Endothelial cell of umbilical vein (primary cell): ENCODE results near the gene RNU5B-1. TPM values are rescaled to one million over a fixed set of nuclear protein-coding genes. Genes with fewer than 3 reads are reported as not detected.

Experiments used
- BruUV-seq: library from RNA; stranded (reverse); fragments of 400-500 nt; replicated peaks from 2 replicates; lab custom pipeline; 2021; lab: Mats Ljungman, UMichigan
- CTCF ChIA-PET: fragments of 300-600, 350-600 bp; sonication (Branson Sonifier 250); formaldehyde crosslinking; loops from one replicate; lab custom pipeline; 2021; ENCODE audit warnings: antibody characterized with exemption, inconsistent platforms; lab: Charles Lee
- POLR2A ChIA-PET: fragments of 300-600, 350-600 bp; sonication (Branson Sonifier 250); formaldehyde crosslinking; loops from one replicate; lab custom pipeline; 2021; ENCODE audit warnings: antibody characterized with exemption, inconsistent platforms; lab: Charles Lee
- DNase-seq: peaks from one replicate; pipeline ENCODE4 v3.0.0-alpha.2; 2011; ENCODE audit warnings: low read depth, low spot score
- FAIRE-seq: peaks from 2 replicates; lab custom pipeline; 2011; peaks lifted over from hg19 to GRCh38; lab: Jason Lieb, UNC
- H2AFZ ChIP-seq: 2 replicates; pipeline ENCODE4 v1.6.0; 2012; ENCODE audit warnings: low read depth, low read length, control low read depth, inconsistent platforms
- H3K27ac ChIP-seq: 2 replicates; pipeline ENCODE4 v1.5.1; 2011; ENCODE audit warnings: low read depth, mild to moderate bottlenecking, control low read depth, low read length, moderate library complexity; ENCODE audit not compliant: insufficient read depth
- H3K27me3 ChIP-seq, 2 experiments: 2 replicates each; pipeline versions ENCODE4 v1.6.0 to v1.6.1; 2011; ENCODE audit warnings: low read length in 2 of 2, mixed read lengths in 1 of 2; ENCODE audit not compliant: control insufficient read depth in 2 of 2, insufficient read depth in 2 of 2
- H3K36me3 ChIP-seq, 2 experiments: 2 replicates in 1 of 2; 3 replicates in 1 of 2; pipeline ENCODE4 v1.5.1; 2011; ENCODE audit warnings: low read length in 2 of 2, mild to moderate bottlenecking in 1 of 2, moderate library complexity in 1 of 2; ENCODE audit not compliant: control insufficient read depth in 2 of 2, insufficient read depth in 2 of 2; ENCODE audit errors: extremely low read depth in 1 of 2
- H3K4me1 ChIP-seq: 3 replicates; pipeline ENCODE4 v1.5.1; 2011; ENCODE audit warnings: mild to moderate bottlenecking, low read length; ENCODE audit not compliant: control insufficient read depth, insufficient read depth; ENCODE audit errors: extremely low read depth
- H3K4me2 ChIP-seq: 2 replicates; pipeline ENCODE4 v1.6.1; 2011; ENCODE audit warnings: low read length, control low read depth, mixed read lengths; ENCODE audit not compliant: insufficient read depth
- H3K4me3 ChIP-seq, 3 experiments: fragments of 200-600 bp in 1 of 3; sonication (generic), shearing (Covaris generic) in 1 of 3; replicated peaks in 1 of 3; 2 replicates each; pipeline ENCODE4 v1.5.1; 2011 to 2016; ENCODE audit warnings: control low read depth in 3 of 3, low read length in 3 of 3, mild to moderate bottlenecking in 2 of 3, inconsistent platforms in 1 of 3, low read depth in 1 of 3, moderate library complexity in 1 of 3; ENCODE audit not compliant: insufficient read depth in 1 of 3
- H3K79me2 ChIP-seq: 2 replicates; pipeline ENCODE4 v1.6.0; 2012; ENCODE audit warnings: low read length, inconsistent platforms; ENCODE audit not compliant: control insufficient read depth, insufficient read depth
- H3K9ac ChIP-seq: replicated peaks from 2 replicates; pipeline ENCODE3; 2011; ENCODE audit warnings: low read length, control low read depth; ENCODE audit not compliant: insufficient read depth; ENCODE audit errors: extremely low read depth
- H3K9me1 ChIP-seq: replicated peaks from 3 replicates; pipeline ENCODE4 v1.6.0; 2011; ENCODE audit warnings: mild to moderate bottlenecking, low read length; ENCODE audit not compliant: control insufficient read depth, insufficient read depth; ENCODE audit errors: extremely low read depth
- H3K9me3 ChIP-seq: replicated peaks from 2 replicates; pipeline ENCODE4 v1.5.1; 2012; ENCODE audit warnings: low read length, inconsistent platforms; ENCODE audit not compliant: control insufficient read depth, insufficient read depth
- H4K20me1 ChIP-seq: replicated peaks from 2 replicates; pipeline ENCODE3; 2011; ENCODE audit warnings: mild to moderate bottlenecking, low read length; ENCODE audit not compliant: control insufficient read depth, insufficient read depth; ENCODE audit errors: extremely low read depth
- EZH2 ChIP-seq: IDR thresholded peaks from 2 replicates; pipeline ENCODE4 v1.6.1; 2012; ENCODE audit warnings: borderline replicate concordance, low read depth, mild to moderate bottlenecking, moderate library complexity, low read length, inconsistent platforms; ENCODE audit not compliant: severe bottlenecking
- FOS ChIP-seq: IDR thresholded peaks from 2 replicates; pipeline ENCODE4 v1.6.1; 2011; ENCODE audit warnings: mild to moderate bottlenecking, low read length, moderate library complexity, borderline replicate concordance; ENCODE audit not compliant: insufficient read depth
- GATA2 ChIP-seq: IDR thresholded peaks from 2 replicates; pipeline ENCODE4 v1.7.0; 2011; ENCODE audit warnings: low read depth, mild to moderate bottlenecking, moderate library complexity, mixed read lengths, low read length; ENCODE audit not compliant: insufficient read length, insufficient read depth
- JUN ChIP-seq: IDR thresholded peaks from 2 replicates; pipeline ENCODE4 v1.6.1; 2011; ENCODE audit warnings: borderline replicate concordance, low read depth; ENCODE audit not compliant: insufficient read length, insufficient read depth
- MAX ChIP-seq: IDR thresholded peaks from 2 replicates; pipeline ENCODE4 v1.6.1; 2011; ENCODE audit not compliant: insufficient read depth, insufficient read length
- MYC ChIP-seq: IDR thresholded peaks from one replicate; pipeline ENCODE4 v1.6.1; 2011; ENCODE audit warnings: mild to moderate bottlenecking, low read depth, low read length
- POLR2A ChIP-seq: IDR thresholded peaks from 2 replicates; pipeline ENCODE4 v1.6.1; 2012; ENCODE audit warnings: low read depth, mild to moderate bottlenecking, control low read depth, low read length
- POLR2AphosphoS5 ChIP-seq: IDR thresholded peaks from 2 replicates; pipeline ENCODE4 v1.6.1; 2012; ENCODE audit warnings: low read depth, mild to moderate bottlenecking, control low read depth, low read length, moderate library complexity; ENCODE audit not compliant: insufficient read depth
- dilution Hi-C: fragments of 300-500 bp; cut with MboI; formaldehyde crosslinking; loops from one replicate; pipeline ENCODE4 v1.15.0; 2019; ENCODE audit warnings: low sequenced_read_pairs; ENCODE audit not compliant: extremely low pct_ligation_motif_present
- intact Hi-C: fragments of 100-400 bp; cut with micrococcal nuclease; formaldehyde crosslinking; loops from one replicate; pipeline ENCODE4 v1.10.0; 2022
- polyA plus RNA-seq, 4 experiments: library from polyadenylated mRNA; depleted of rRNA in 3 of 4; stranded (reverse) in 3 of 4; unstranded in 1 of 4; fragments of >200 nt; gene quantifications; 2 replicates each; pipeline versions ENCODE4 v1.2.1 to v1.2.3, GENCODE V29; 2011 to 2012; ENCODE audit warnings: missing spikeins in 1 of 4
- total RNA-seq: library from RNA; stranded (reverse); gene quantifications from 2 replicates; pipeline ENCODE4 v1.2.3, GENCODE V29; 2021
- TF ChIP-seq, protein P1 (sequence below), 2 donors: IDR thresholded peaks; 1 replicate in 1 of 2; 2 replicates in 1 of 2; pipeline ENCODE4 v1.5.1; 2011; ENCODE audit warnings: low read length in 2 of 2, mild to moderate bottlenecking in 2 of 2, moderate library complexity in 2 of 2, control low read depth in 1 of 2, inconsistent platforms in 1 of 2, low read depth in 1 of 2; ENCODE audit not compliant: insufficient read depth in 1 of 2; ENCODE audit errors: extremely low read depth in 1 of 2

The RNU5B-1 gene
- total and polyA plus RNA-seq, 2 donors (not counting 3 experiments of a cell fraction or from before 2014, with no cell fraction given) = not detected

DNA sequence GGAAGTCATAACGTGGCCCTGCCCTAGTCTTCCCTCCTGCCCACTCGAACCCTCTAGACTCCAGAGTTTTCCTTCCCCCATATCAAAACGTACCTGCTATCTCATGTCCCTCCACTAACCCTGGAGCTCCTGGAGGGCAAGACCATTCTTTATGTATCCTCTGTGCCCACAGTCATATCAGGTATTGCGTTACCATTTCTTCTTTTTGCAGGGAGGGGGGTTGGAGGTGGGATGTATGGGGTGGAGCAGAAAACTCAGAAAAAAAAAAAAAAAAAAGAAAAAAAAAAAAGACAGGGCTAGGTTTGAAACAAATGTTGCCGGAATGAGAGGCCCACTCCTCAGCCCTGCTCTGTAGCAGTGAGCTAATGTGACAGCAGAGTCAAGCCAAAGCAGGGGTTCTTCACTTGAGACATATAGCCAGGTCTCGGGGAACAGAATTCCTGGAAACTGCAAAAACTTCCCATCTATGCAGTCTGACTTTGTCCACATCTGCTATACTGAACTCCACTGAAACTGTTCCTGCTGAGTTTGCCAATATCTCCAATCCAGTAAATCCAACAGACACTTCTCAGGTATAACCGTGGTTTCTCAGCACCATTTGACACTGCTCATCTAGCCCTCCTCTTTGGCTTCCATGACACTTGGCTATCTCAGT, 48.9 kb upstream of the RNU5B-1 start:
- no peak overlapping the region for H2AFZ ChIP-seq
- no TSS peak for BruUV-seq
- H3K36me3 ChIP-seq = peaks cover 2 to 6% of the 10 kb centered on the region in 2 experiments
- TF ChIP-seq, protein P1, sequence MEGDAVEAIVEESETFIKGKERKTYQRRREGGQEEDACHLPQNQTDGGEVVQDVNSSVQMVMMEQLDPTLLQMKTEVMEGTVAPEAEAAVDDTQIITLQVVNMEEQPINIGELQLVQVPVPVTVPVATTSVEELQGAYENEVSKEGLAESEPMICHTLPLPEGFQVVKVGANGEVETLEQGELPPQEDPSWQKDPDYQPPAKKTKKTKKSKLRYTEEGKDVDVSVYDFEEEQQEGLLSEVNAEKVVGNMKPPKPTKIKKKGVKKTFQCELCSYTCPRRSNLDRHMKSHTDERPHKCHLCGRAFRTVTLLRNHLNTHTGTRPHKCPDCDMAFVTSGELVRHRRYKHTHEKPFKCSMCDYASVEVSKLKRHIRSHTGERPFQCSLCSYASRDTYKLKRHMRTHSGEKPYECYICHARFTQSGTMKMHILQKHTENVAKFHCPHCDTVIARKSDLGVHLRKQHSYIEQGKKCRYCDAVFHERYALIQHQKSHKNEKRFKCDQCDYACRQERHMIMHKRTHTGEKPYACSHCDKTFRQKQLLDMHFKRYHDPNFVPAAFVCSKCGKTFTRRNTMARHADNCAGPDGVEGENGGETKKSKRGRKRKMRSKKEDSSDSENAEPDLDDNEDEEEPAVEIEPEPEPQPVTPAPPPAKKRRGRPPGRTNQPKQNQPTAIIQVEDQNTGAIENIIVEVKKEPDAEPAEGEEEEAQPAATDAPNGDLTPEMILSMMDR (IDR thresholded peaks at IDR 0.05; ENCODE audit: extremely low read depth in 1 of 2, insufficient read depth in 1 of 2, low read depth in 1 of 2, low read length in 2 of 2) = no peak
- TF ChIP-seq FOS (no peak), MAX (no peak), MYC (no peak), GATA2 (no peak), POLR2AphosphoS5 (no peak), EZH2 (no peak), JUN (no peak), POLR2A (no peak)
- dilution Hi-C loops (no loop called here), intact Hi-C loops (no loop called here)
- no peak overlapping the region for H3K27ac ChIP-seq
- H3K4me3 ChIP-seq = no peak overlapping the region
- no peak overlapping the region for H3K9ac ChIP-seq
- no peaks in the 10 kb centered on the region for H3K27me3 ChIP-seq
- no peaks in the 10 kb centered on the region for H3K4me1 ChIP-seq
- ChIA-PET CTCF (interaction anchor here (0.5 kb wide), 1 partner anchor 244 kb away, joined by 3 read pairs; no protein-coding TSS in a partner anchor), POLR2A (no interaction called here)
- no peaks in the 10 kb centered on the region for H3K9me1 ChIP-seq
- no peak overlapping the region for H3K4me2 ChIP-seq
- no peaks in the 10 kb centered on the region for H3K79me2 ChIP-seq
- H3K9me3 ChIP-seq = no peaks in the 10 kb centered on the region
- no peak for FAIRE-seq
- DNase-seq = no peak
- no peaks in the 10 kb centered on the region for H4K20me1 ChIP-seq
